CD4-positive, alpha-beta T cell (primary cell): ENCODE measurements around the gene BABAM2. TPM values are rescaled to one million over a fixed set of nuclear protein-coding genes. Genes with fewer than 3 reads are reported as not detected.

Source experiments
- ATAC-seq: fragments of 200-7000 bp; cut with Tn5 transposase; one replicate; pipeline ENCODE4 v1.10.0; 2022; ENCODE audit warnings: mild to moderate bottlenecking; ENCODE audit not compliant: poor library complexity
- CTCF ChIA-PET: fragments of 350-600 bp; sonication (Branson Sonifier 250); formaldehyde crosslinking; loops from one replicate; lab custom pipeline; 2021; ENCODE audit warnings: antibody characterized with exemption, inconsistent platforms; lab: Charles Lee
- POLR2A ChIA-PET: fragments of 350-600 bp; sonication (Branson Sonifier 250); formaldehyde crosslinking; loops from one replicate; lab custom pipeline; 2021; ENCODE audit warnings: antibody characterized with exemption, inconsistent platforms; lab: Charles Lee
- DNase-seq, 14 experiments: peaks; one replicate each; pipeline ENCODE4 v3.0.0-alpha.2; 2013 to 2020; ENCODE audit warnings: mixed read lengths in 2 of 14
- H3K27ac ChIP-seq, 2 donors: one replicate each; pipeline versions ENCODE4 v1.5.1 to v1.7.0; 2013; ENCODE audit warnings: low read length in 2 of 2, low read depth in 1 of 2, mild to moderate bottlenecking in 1 of 2
- H3K27me3 ChIP-seq, 2 experiments: 1 replicate in 1 of 2; 2 replicates in 1 of 2; pipeline versions ENCODE4 v1.6.1 to v1.7.0; 2013; ENCODE audit warnings: low read length in 2 of 2, control low read depth in 1 of 2, mild to moderate bottlenecking in 1 of 2, moderate library complexity in 1 of 2; ENCODE audit not compliant: insufficient read depth in 2 of 2, control insufficient read depth in 1 of 2
- H3K36me3 ChIP-seq: one replicate; pipeline ENCODE4 v1.6.1; 2013; ENCODE audit warnings: low read length, control low read depth; ENCODE audit not compliant: insufficient read depth
- H3K4me1 ChIP-seq: one replicate; pipeline ENCODE4 v1.6.1; 2013; ENCODE audit warnings: low read length, control low read depth; ENCODE audit not compliant: insufficient read depth
- H3K4me3 ChIP-seq: one replicate; pipeline ENCODE4 v1.5.1; 2013; ENCODE audit warnings: mild to moderate bottlenecking, low read length, moderate library complexity
- H3K9me3 ChIP-seq, 2 experiments: 1 replicate in 1 of 2; 2 replicates in 1 of 2; pipeline versions ENCODE4 v1.6.1 to v1.7.0; 2013; ENCODE audit warnings: low read length in 2 of 2, mild to moderate bottlenecking in 2 of 2, control low read depth in 1 of 2, moderate library complexity in 1 of 2; ENCODE audit not compliant: control insufficient read depth in 1 of 2, insufficient read depth in 1 of 2
- H3K27ac Mint-ChIP-seq: one replicate; pipeline ENCODE4 v1.8.0; 2020; ENCODE audit warnings: mixed read lengths
- H3K27me3 Mint-ChIP-seq: one replicate; pipeline ENCODE4 v1.8.0; 2021; ENCODE audit warnings: mixed read lengths
- H3K36me3 Mint-ChIP-seq: one replicate; pipeline ENCODE4 v1.8.0; 2021; ENCODE audit warnings: low read depth, mixed read lengths
- H3K4me1 Mint-ChIP-seq: one replicate; pipeline ENCODE4 v1.8.0; 2021; ENCODE audit warnings: low read depth, mixed read lengths
- H3K4me3 Mint-ChIP-seq: one replicate; pipeline ENCODE4 v1.8.0; 2020; ENCODE audit warnings: mild to moderate bottlenecking, mixed read lengths
- H3K9me3 Mint-ChIP-seq: one replicate; pipeline ENCODE4 v1.8.0; 2020; ENCODE audit warnings: mixed read lengths
- CTCF ChIP-seq: fragments of 200-600 bp; IDR thresholded peaks from one replicate; pipeline ENCODE4 v1.8.0; 2022; ENCODE audit warnings: antibody characterized with exemption, mild to moderate bottlenecking
- intact Hi-C, 2 experiments: fragments of 100-400 bp; cut with DNase I in 1 of 2; cut with micrococcal nuclease in 1 of 2; formaldehyde crosslinking; loops; one replicate each; pipeline versions ENCODE4 v1.15.1 to v1.9.0; 2023 to 2025; cut with DNase I, micrococcal nuclease
- total RNA-seq, 174 experiments: library from RNA in 2 of 174; stranded (reverse) in 2 of 174; gene quantifications; one replicate each; pipeline ENCODE4 v1.2.3 and lab custom pipeline; 2021 to 2026

The BABAM2 gene
- total RNA-seq, 2 experiments from 2014 or later, result 29.2 to 32.8 TPM

DNA sequence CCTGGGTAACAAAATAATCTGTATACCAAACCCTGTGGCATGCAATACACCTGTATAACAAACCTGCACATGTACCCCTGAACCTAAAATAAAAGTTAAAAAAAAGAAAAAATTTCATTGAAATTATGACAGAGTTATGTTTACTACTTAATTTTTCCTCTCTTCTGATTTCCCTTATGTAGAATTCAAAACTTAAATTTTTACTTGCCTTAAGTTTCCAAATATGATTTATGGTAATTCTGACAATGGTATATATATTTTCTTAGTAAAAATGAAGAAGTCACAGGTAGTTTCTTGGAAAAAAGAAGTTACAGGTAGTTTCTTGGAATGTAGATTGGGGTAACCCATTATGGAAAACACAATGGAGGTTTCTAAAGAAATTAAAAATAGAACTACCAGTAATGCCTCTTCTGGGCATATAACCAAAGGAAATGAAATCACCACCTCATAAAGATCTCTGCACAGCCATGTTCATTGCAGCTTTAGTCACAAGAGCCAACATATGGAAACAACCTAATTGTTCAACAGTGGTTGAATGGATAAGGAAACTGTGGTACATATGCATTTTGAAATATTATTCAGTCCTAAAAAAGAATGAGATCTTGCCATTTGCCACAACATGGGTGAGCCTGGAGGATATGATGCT is 164.9 kb downstream of the BABAM2 start:
- Histone ChIP-seq H3K9me3 (no peaks in the 10 kb centered on the region), H3K36me3 (peaks cover 9% of the 10 kb centered on the region), H3K4me1 (no peaks in the 10 kb centered on the region), H3K4me3 (no peak overlapping the region), H3K27me3 (no peaks in the 10 kb centered on the region), H3K27ac (no peak overlapping the region)
- intact Hi-C loops, result no loop called here
- Mint-ChIP-seq H3K36me3 (peaks cover 10% of the 10 kb centered on the region), H3K27ac (no peak overlapping the region), H3K27me3 (no peaks in the 10 kb centered on the region), H3K4me1 (no peaks in the 10 kb centered on the region), H3K9me3 (no peaks in the 10 kb centered on the region), H3K4me3 (no peak overlapping the region)
- no peak for DNase-seq
- ChIA-PET CTCF (no interaction called here), POLR2A (no interaction called here)
- no peak for TF ChIP-seq CTCF
- ATAC-seq, result no peak

GRCh38 chr2:28058791-28059190 is 168.3 kb downstream of the BABAM2 start:
- Mint-ChIP-seq H3K4me1 (no peaks in the 10 kb centered on the region), H3K9me3 (no peaks in the 10 kb centered on the region), H3K36me3 (no peaks in the 10 kb centered on the region), H3K27me3 (no peaks in the 10 kb centered on the region), H3K4me3 (no peak overlapping the region), H3K27ac (no peak overlapping the region)
- Histone ChIP-seq H3K36me3 (peaks cover 9% of the 10 kb centered on the region), H3K27ac (no peak overlapping the region), H3K4me3 (no peak overlapping the region), H3K27me3 (no peaks in the 10 kb centered on the region), H3K9me3 (no peaks in the 10 kb centered on the region), H3K4me1 (no peaks in the 10 kb centered on the region)
- POLR2A ChIA-PET, result no interaction called here
- no peak for TF ChIP-seq CTCF
- CTCF ChIA-PET, result no interaction called here
- DNase-seq (no peak), ATAC-seq (no peak)
- intact Hi-C loops, result no loop called here

DNA sequence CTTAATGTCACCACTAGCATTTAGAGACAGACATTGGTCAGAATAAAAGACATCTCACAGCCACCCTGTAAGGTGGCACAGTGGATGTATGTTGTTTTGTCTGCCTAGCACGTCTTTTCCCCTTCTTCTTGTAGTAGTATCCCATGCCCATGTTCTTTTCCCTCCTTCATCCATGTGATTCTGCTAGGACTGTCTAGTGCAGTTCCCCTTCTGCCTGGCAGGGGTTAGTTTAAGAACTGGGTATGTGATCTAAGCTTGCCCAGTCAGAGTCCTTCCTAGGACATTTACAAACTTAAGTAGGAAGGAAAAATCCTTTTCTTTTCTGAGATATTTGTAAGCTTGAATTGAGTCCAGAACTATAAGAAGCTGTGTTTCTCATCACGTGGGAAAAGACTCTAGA is 172.3 kb downstream of the BABAM2 start:
- Mint-ChIP-seq H3K9me3 (no peaks in the 10 kb centered on the region), H3K27me3 (no peaks in the 10 kb centered on the region), H3K36me3 (no peaks in the 10 kb centered on the region), H3K27ac (no peak overlapping the region), H3K4me3 (no peak overlapping the region), H3K4me1 (no peaks in the 10 kb centered on the region)
- Histone ChIP-seq H3K4me1 (no peaks in the 10 kb centered on the region), H3K27ac (no peak overlapping the region), H3K27me3 (no peaks in the 10 kb centered on the region), H3K36me3 (peaks cover 9% of the 10 kb centered on the region), H3K9me3 (no peaks in the 10 kb centered on the region), H3K4me3 (no peak overlapping the region)
- no peak for TF ChIP-seq CTCF
- intact Hi-C loops, result no loop called here
- ChIA-PET CTCF (no interaction called here), POLR2A (no interaction called here)
- DNase-seq (no peak), ATAC-seq (no peak)
